Prostate gland (tissue), 2 donors: Measurements from ENCODE around the gene CHRNA10. TPM values are rescaled to one million over a fixed set of nuclear protein-coding genes. Genes with fewer than 3 reads are reported as not detected.

ENCODE experiments used
- DNase-seq: peaks from one replicate; pipeline ENCODE4 v3.0.0-alpha.2; 2019; ENCODE audit warnings: low spot score
- H3K27ac ChIP-seq, 2 donors: fragments of 200-600 bp; sonication (generic); 2 replicates each; pipeline ENCODE4 v1.5.1; 2017 to 2019
- H3K27me3 ChIP-seq: fragments of 200-600 bp; sonication (generic); replicated peaks from 2 replicates; pipeline ENCODE4 v1.5.1; 2019; ENCODE audit not compliant: insufficient read depth
- H3K36me3 ChIP-seq, 2 donors: fragments of 200-600 bp; sonication (generic); 1 replicate in 1 of 2; 2 replicates in 1 of 2; pipeline versions ENCODE4 v1.5.1 to v1.8.1; 2017 to 2019
- H3K4me1 ChIP-seq: fragments of 200-600 bp; sonication (generic); replicated peaks from 2 replicates; pipeline ENCODE4 v1.5.1; 2019
- H3K4me3 ChIP-seq, 2 donors: fragments of 200-600 bp; sonication (generic); 2 replicates each; pipeline ENCODE4 v1.5.1; 2017 to 2019
- H3K9me3 ChIP-seq: fragments of 200-600 bp; sonication (generic); 2 replicates; pipeline ENCODE4 v1.5.1; 2017
- POLR2A ChIP-seq: fragments of 450-650 bp; IDR thresholded peaks from one replicate; pipeline ENCODE4 v1.6.1; 2016; ENCODE audit warnings: antibody characterized with exemption, mild to moderate bottlenecking
- POLR2AphosphoS5 ChIP-seq: sonication (generic); formaldehyde crosslinking; IDR thresholded peaks from one replicate; pipeline ENCODE4 v1.6.1; 2017; ENCODE audit warnings: antibody characterized with exemption
- WGBS: methylation state at CpG from one replicate; pipeline ENCODE4 v1.1.5; 2018; 5-methylcytosine and 5-hydroxymethylcytosine counted together
- intact Hi-C: fragments of 100-400 bp; cut with DNase I; formaldehyde crosslinking; loops from one replicate; pipeline ENCODE4 v1.14.2; 2022
- total RNA-seq, 2 donors: library from RNA; depleted of rRNA; stranded (reverse); fragments of >200 nt; gene quantifications; one replicate each; pipeline ENCODE4 v1.1.0, GENCODE V29; 2016
- TF ChIP-seq, protein P1 (sequence below), 4 experiments: fragments of 200-600 bp in 2 of 4; fragments of 450-650 bp in 2 of 4; sonication (generic) in 2 of 4; IDR thresholded peaks; 1 replicate in 3 of 4; 2 replicates in 1 of 4; pipeline ENCODE4 v1.5.1; 2016 to 2019; ENCODE audit warnings: antibody characterized with exemption in 4 of 4, mild to moderate bottlenecking in 2 of 4, moderate library complexity in 2 of 4

CHRNA10 gene
- total RNA-seq, 2 donors from 2014 or later, result 0.74 to 0.96 TPM

DNA sequence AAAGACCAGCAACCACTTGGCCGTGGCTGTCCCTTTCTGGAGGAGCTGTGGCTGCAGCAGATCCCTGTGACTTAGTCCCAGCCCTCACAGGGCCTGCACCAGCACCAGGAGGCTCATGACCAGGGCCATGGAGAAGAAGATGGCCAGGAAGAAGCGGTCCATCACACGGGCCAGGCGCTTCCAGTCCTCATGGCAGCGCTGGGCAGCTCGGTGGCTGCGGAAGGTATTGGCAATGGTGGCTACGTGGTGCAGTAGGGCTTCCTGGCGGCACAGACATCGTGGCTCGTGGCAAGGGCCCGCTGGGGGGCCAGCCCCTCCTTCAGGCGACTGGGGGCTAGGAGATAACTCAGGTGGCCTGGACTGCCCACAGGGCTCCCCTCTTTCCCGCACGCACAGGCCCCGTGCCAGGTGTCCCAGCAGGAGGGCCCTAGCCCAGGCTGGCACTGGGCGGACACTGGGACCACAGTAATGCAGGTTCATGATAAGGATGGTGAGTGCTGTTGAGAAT, 5.1 kb downstream of the CHRNA10 start:
- no peaks in the 10 kb centered on the region for H3K36me3 ChIP-seq
- intact Hi-C loops, result no loop called here
- H3K27me3 ChIP-seq, result no peaks in the 10 kb centered on the region
- no peak overlapping the region for H3K27ac ChIP-seq
- 86% methylated on average over 6 of the region's 17 CpGs for WGBS
- DNase-seq, result no peak
- TF ChIP-seq POLR2AphosphoS5 (no peak), POLR2A (no peak)
- TF ChIP-seq, protein P1, sequence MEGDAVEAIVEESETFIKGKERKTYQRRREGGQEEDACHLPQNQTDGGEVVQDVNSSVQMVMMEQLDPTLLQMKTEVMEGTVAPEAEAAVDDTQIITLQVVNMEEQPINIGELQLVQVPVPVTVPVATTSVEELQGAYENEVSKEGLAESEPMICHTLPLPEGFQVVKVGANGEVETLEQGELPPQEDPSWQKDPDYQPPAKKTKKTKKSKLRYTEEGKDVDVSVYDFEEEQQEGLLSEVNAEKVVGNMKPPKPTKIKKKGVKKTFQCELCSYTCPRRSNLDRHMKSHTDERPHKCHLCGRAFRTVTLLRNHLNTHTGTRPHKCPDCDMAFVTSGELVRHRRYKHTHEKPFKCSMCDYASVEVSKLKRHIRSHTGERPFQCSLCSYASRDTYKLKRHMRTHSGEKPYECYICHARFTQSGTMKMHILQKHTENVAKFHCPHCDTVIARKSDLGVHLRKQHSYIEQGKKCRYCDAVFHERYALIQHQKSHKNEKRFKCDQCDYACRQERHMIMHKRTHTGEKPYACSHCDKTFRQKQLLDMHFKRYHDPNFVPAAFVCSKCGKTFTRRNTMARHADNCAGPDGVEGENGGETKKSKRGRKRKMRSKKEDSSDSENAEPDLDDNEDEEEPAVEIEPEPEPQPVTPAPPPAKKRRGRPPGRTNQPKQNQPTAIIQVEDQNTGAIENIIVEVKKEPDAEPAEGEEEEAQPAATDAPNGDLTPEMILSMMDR (IDR thresholded peaks at IDR 0.05), result no peak
- no peaks in the 10 kb centered on the region for H3K9me3 ChIP-seq
- no peaks in the 10 kb centered on the region for H3K4me1 ChIP-seq
- H3K4me3 ChIP-seq, result no peak overlapping the region

DNA sequence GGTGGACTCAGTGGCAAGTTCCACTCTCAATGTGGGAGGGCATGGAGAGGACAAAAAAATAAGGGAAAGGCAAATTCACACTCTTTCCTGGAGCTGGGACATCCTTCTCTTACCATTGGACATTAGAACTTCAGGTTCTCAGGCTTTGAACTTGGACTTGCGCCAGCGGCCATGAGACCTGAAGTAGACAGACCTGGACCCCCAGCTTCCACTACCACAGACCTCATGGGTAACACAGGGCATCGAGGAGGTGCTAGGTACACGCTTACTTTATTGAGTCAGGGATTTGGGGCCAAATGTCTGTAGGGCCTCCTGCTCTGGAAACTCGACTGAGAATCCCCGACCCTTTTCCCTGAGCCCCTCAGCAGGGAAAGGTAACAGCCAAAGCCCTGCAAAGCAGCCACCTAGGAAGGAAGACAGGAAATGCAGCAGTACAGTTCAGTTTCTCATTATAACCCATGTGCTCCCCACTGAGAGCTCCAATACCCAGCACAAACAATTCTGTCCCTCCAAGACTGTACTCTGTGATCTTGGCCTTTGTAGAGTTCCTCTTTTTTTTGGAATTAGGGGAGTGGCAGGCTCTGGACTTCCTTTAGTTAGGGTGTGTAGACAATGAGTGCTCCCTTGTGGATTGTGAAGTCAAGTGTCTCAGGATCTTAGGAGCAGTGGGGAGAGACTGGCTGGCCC, 5.7 kb downstream of the CHRNA10 start:
- no peak for DNase-seq
- Histone ChIP-seq H3K9me3 (no peaks in the 10 kb centered on the region), H3K27ac (no peak overlapping the region), H3K4me1 (no peaks in the 10 kb centered on the region), H3K4me3 (no peak overlapping the region), H3K36me3 (no peaks in the 10 kb centered on the region), H3K27me3 (no peaks in the 10 kb centered on the region)
- WGBS, result 87% methylated on average over 6 of the region's 6 CpGs
- intact Hi-C loops, result no loop called here
- TF ChIP-seq POLR2AphosphoS5, result no peak
- TF ChIP-seq POLR2A, result no peak
- TF ChIP-seq, protein P1 (IDR thresholded peaks at IDR 0.05), result no peak

- TF ChIP-seq POLR2A (no peak), POLR2AphosphoS5 (no peak)
- TF ChIP-seq, protein P1 (IDR thresholded peaks at IDR 0.05), result no peak
- intact Hi-C loops, result no loop called here
- H3K4me3 ChIP-seq, result no peak overlapping the region
- no peaks in the 10 kb centered on the region for H3K4me1 ChIP-seq
- no peaks in the 10 kb centered on the region for H3K9me3 ChIP-seq
- no peak for DNase-seq
- WGBS, result 84% methylated on average over 10 of the region's 10 CpGs
- H3K27me3 ChIP-seq, result no peaks in the 10 kb centered on the region
- no peak overlapping the region for H3K27ac ChIP-seq
- no peaks in the 10 kb centered on the region for H3K36me3 ChIP-seq
These were observed 7.1 kb downstream of the CHRNA10 start for GRCh38 chr11:3664032-3664630.

- H3K4me1 ChIP-seq, result no peaks in the 10 kb centered on the region
- no peaks in the 10 kb centered on the region for H3K36me3 ChIP-seq
- no peak for DNase-seq
- H3K4me3 ChIP-seq, result no peak overlapping the region
- no peak overlapping the region for H3K27ac ChIP-seq
- no peaks in the 10 kb centered on the region for H3K9me3 ChIP-seq
- H3K27me3 ChIP-seq, result no peaks in the 10 kb centered on the region
- intact Hi-C loops, result no loop called here
- TF ChIP-seq POLR2A, result no peak
- TF ChIP-seq, protein P1 (IDR thresholded peaks at IDR 0.05), result no peak
These were observed 8.3 kb downstream of the CHRNA10 start for GRCh38 chr11:3662856-3663255.

DNA sequence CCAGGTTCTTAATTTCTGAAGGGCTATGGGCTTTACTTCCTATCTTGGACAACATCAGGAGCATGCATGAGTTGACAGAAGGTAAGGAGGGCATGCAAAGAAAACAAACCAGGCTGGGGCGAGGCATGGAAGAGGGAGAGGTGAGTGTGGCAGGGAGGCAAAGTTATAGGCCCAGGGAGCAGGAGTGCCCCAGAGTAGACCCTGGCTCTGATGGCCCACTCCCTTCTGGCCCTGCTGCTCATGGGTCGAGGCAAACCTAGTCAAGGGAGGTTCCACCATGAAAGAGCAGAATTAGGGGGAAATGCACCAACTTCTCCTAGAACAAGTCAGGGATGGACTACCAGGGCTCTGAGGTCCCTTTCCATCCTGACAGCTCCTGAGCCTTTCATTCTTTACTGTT, 10.2 kb downstream of the CHRNA10 start:
- WGBS, result 91% methylated on average over 2 of the region's 2 CpGs
- TF ChIP-seq, protein P1 (IDR thresholded peaks at IDR 0.05), result no peak
- TF ChIP-seq POLR2A (no peak), POLR2AphosphoS5 (no peak)
- intact Hi-C loops, result no loop called here
- H3K27ac ChIP-seq, result no peak overlapping the region
- H3K27me3 ChIP-seq, result no peaks in the 10 kb centered on the region
- no peaks in the 10 kb centered on the region for H3K36me3 ChIP-seq
- H3K9me3 ChIP-seq, result no peaks in the 10 kb centered on the region
- no peak for DNase-seq
- H3K4me3 ChIP-seq, result no peak overlapping the region
- H3K4me1 ChIP-seq, result no peaks in the 10 kb centered on the region
